GM12878 (cell line): ENCODE data around the gene MND1.

Source experiments
- CTCF ChIP-seq, 3 experiments: IDR thresholded peaks in 2 of 3; conservative IDR thresholded peaks in 1 of 3; 2 replicates each; pipeline ENCODE4 v1.5.1; 2011; ENCODE audit warnings: low read depth in 3 of 3, low read length in 3 of 3, mild to moderate bottlenecking in 3 of 3, control low read depth in 2 of 3, moderate library complexity in 2 of 3, inconsistent platforms in 1 of 3, mixed read lengths in 1 of 3; ENCODE audit not compliant: control insufficient read depth in 2 of 3, insufficient read depth in 1 of 3; ENCODE audit errors: extremely low read depth in 1 of 3
- GABPA ChIP-seq: IDR thresholded peaks from 2 replicates; pipeline ENCODE4 v1.6.1; 2014; ENCODE audit warnings: antibody characterized with exemption, low read depth, mild to moderate bottlenecking, inconsistent platforms
- IRF3 ChIP-seq: fragments of 450-650 bp; IDR thresholded peaks from 2 replicates; pipeline ENCODE4 v1.6.1; 2014; ENCODE audit warnings: mild to moderate bottlenecking
- JUND ChIP-seq: IDR thresholded peaks from 2 replicates; pipeline ENCODE4 v1.6.1; 2012; ENCODE audit warnings: low read depth, mild to moderate bottlenecking, low read length, improper control_type of control experiment, moderate library complexity
- MAX ChIP-seq: IDR thresholded peaks from 2 replicates; pipeline ENCODE4 v1.6.1; 2012; ENCODE audit warnings: low read depth, low read length, improper control_type of control experiment
- POLR2A ChIP-seq: IDR thresholded peaks from 2 replicates; pipeline ENCODE4 v1.6.1; 2011; ENCODE audit warnings: low read depth, mild to moderate bottlenecking, low read length
- SP1 ChIP-seq: IDR thresholded peaks from one replicate; pipeline ENCODE4 v1.6.1; 2011; ENCODE audit warnings: low read depth, low read length

GRCh38 chr4:153418121-153418520 is 73.6 kb downstream of the MND1 start:
- no peak for TF ChIP-seq CTCF (IDR thresholded peaks at IDR 0.05 in 2 of 3, conservative IDR thresholded peaks at IDR 0.05 in 1 of 3; ENCODE audit: control insufficient read depth in 2 of 3, extremely low read depth in 1 of 3, insufficient read depth in 1 of 3, low read depth in 3 of 3, low read length in 3 of 3)
- no peak for TF ChIP-seq POLR2A
- TF ChIP-seq MAX = no peak
- TF ChIP-seq IRF3 = no peak
- no peak for TF ChIP-seq SP1
- no peak for TF ChIP-seq JUND
- no peak for TF ChIP-seq GABPA
